H1 (cell line): Measurements from ENCODE around the gene PEAK3.

ENCODE experiments used
- EP300 ChIP-seq, 2 experiments: IDR thresholded peaks; 1 replicate in 1 of 2; 2 replicates in 1 of 2; pipeline ENCODE4 v1.6.1; 2011 to 2012; ENCODE audit warnings: low read depth in 2 of 2, low read length in 2 of 2, mild to moderate bottlenecking in 2 of 2, borderline replicate concordance in 1 of 2, inconsistent platforms in 1 of 2, moderate library complexity in 1 of 2
- GABPA ChIP-seq: IDR thresholded peaks from 2 replicates; pipeline ENCODE4 v1.6.1; 2011; ENCODE audit warnings: mild to moderate bottlenecking, low read length, moderate library complexity, borderline replicate concordance; ENCODE audit not compliant: insufficient read depth
- JUND ChIP-seq: IDR thresholded peaks from 2 replicates; pipeline ENCODE4 v1.6.1; 2011; ENCODE audit warnings: mild to moderate bottlenecking, improper control_type of control experiment, low read length
- TF ChIP-seq, protein P1 (sequence below): IDR thresholded peaks from 2 replicates; pipeline ENCODE4 v1.6.1; 2011; ENCODE audit warnings: low read depth, mild to moderate bottlenecking, low read length; ENCODE audit not compliant: insufficient read depth

DNA sequence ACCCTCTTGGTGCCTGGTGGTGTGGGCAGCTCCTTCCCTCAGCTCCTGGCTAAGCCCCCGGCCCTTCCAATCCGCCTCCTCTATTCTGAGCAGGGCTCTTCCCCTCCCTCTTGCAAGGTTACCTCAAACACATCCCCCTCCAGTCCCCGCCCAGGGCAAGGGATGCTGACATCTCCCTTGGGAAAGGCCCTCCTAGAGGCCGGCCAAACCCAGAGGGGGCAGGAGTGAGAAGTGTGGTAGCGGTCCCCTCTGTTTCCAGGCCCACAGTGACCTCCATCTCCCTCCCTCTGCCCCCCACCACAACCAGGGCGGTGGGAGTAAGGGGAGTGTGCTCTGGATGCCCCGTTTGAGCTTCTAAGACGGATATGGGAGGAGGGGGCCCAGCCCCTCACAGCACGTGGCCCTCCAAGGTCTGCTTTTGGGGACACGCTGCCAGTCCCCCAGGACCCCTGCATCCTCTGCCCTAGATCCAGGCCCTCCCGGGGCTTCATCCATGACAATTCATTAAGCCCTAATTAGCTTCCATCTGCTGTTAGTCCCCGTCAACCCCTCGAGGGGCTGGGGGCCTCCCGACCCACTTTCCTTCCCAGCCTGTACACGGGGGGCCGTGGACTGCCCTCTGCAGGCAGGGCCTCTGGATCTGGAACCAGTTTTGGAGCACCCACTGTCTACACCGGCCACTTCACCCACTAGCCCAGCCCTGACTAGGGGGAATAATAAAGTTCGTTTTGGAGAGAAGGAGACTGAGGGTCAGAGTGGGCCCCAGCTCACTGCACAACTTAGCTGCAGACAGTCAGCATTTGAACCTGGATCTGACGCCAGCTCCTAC lies 23.7 kb upstream of the PEAK3 start:
- no peak for TF ChIP-seq GABPA
- no peak for TF ChIP-seq EP300 (IDR thresholded peaks at IDR 0.05; ENCODE audit: borderline replicate concordance in 1 of 2, low read depth in 2 of 2, low read length in 2 of 2)
- TF ChIP-seq JUND = no peak
- TF ChIP-seq, protein P1, sequence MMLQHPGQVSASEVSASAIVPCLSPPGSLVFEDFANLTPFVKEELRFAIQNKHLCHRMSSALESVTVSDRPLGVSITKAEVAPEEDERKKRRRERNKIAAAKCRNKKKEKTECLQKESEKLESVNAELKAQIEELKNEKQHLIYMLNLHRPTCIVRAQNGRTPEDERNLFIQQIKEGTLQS = no peak
